Ishikawa (cell line): ENCODE results near the gene TIPARP.

Experiments
- CEBPB ChIP-seq: IDR thresholded peaks from 2 replicates; pipeline ENCODE4 v1.6.1; 2012
- EGR1 ChIP-seq: IDR thresholded peaks from 2 replicates; pipeline ENCODE4 v1.6.1; 2012
- TAF1 ChIP-seq: IDR thresholded peaks from 2 replicates; pipeline ENCODE4 v1.6.1; 2012; ENCODE audit warnings: low read depth, mild to moderate bottlenecking
- TF ChIP-seq, protein P1 (sequence below): IDR thresholded peaks from 2 replicates; pipeline ENCODE4 v1.6.1; 2012

DNA sequence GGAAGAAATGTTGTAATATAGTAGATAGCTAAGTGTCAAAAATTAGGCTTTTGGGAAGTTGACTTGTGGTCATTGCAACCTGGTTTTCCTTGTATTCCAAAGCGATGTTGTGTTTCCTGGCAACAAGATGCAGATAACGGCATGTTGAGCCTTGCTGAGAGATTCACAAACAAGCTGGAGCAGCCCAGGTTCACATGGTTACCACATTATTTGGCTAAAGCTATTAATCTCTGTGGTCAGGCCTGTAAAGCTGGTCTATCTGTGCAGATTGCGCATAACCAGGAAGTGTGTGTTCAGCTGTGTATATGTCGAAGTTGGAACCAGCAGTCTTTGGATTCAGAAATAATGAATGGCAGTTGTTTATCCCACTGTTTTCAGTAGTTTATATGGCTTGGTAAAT is 6.6 kb downstream of the TIPARP start:
- TF ChIP-seq CEBPB, result no peak
- no peak for TF ChIP-seq TAF1
- TF ChIP-seq, protein P1, sequence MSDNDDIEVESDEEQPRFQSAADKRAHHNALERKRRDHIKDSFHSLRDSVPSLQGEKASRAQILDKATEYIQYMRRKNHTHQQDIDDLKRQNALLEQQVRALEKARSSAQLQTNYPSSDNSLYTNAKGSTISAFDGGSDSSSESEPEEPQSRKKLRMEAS, result no peak
- no peak for TF ChIP-seq EGR1
